Body of pancreas (tissue), 4 donors: Measurements from ENCODE around the gene B3GALT5. TPM values are rescaled to one million over a fixed set of nuclear protein-coding genes. Genes with fewer than 3 reads are reported as not detected.

Experiments
- ATAC-seq: fragments of 150-250 bp; one replicate; pipeline ENCODE4 v1.9.1; 2016
- DNase-seq, 4 donors: peaks; one replicate each; pipeline ENCODE4 v3.0.0-alpha.2; 2019
- H3K27ac ChIP-seq, 4 donors: fragments of 200-600 bp; sonication (generic); 1 replicate in 3 of 4; 2 replicates in 1 of 4; pipeline versions ENCODE4 v1.5.1 to v1.6.1; 2016 to 2019; ENCODE audit warnings: mild to moderate bottlenecking in 1 of 4, mixed read lengths in 1 of 4, moderate library complexity in 1 of 4
- H3K27me3 ChIP-seq, 2 donors: fragments of 200-600 bp; sonication (generic); one replicate each; pipeline ENCODE4 v1.6.0; 2016; ENCODE audit warnings: mild to moderate bottlenecking in 1 of 2
- H3K36me3 ChIP-seq, 2 donors: fragments of 200-600 bp; sonication (generic); replicated peaks in 1 of 2; 2 replicates each; pipeline ENCODE4 v1.5.1; 2016; ENCODE audit warnings: low read depth in 2 of 2; ENCODE audit not compliant: insufficient read depth in 1 of 2
- H3K4me1 ChIP-seq: fragments of 200-600 bp; sonication (generic); one replicate; pipeline ENCODE4 v1.6.0; 2016
- H3K4me3 ChIP-seq, 2 donors: fragments of 200-600 bp; sonication (generic); 1 replicate in 1 of 2; 2 replicates in 1 of 2; pipeline ENCODE4 v1.5.1; 2016 to 2019
- H3K9me3 ChIP-seq, 3 donors: fragments of 200-600 bp; sonication (generic); 1 replicate in 2 of 3; 2 replicates in 1 of 3; pipeline ENCODE4 v1.5.1; 2016
- CTCF ChIP-seq, 7 experiments: fragments of 450-650 bp in 4 of 7; fragments of 200-600 bp in 3 of 7; sonication (generic) in 3 of 7; IDR thresholded peaks; one replicate each; pipeline ENCODE4 v1.5.1; 2016 to 2019; ENCODE audit warnings: antibody characterized with exemption in 7 of 7
- POLR2A ChIP-seq, 3 donors: fragments of 450-650 bp; IDR thresholded peaks; one replicate each; pipeline ENCODE4 v1.6.1; 2016; ENCODE audit warnings: antibody characterized with exemption in 3 of 3, mild to moderate bottlenecking in 2 of 3
- WGBS, 2 donors: methylation state at CpG; one replicate each; pipeline ENCODE4 v1.1.5; 2017; 5-methylcytosine and 5-hydroxymethylcytosine counted together
- intact Hi-C: fragments of 100-400 bp; cut with DNase I; formaldehyde crosslinking; loops from one replicate; pipeline ENCODE4 v1.15.1; 2023
- total RNA-seq, 2 donors: library from RNA; depleted of rRNA; stranded (reverse); fragments of >200 nt; gene quantifications; one replicate each; pipeline ENCODE4 v1.1.0, GENCODE V29; 2016

Gene B3GALT5
- total RNA-seq, 2 donors from 2014 or later = 4.9 to 5.6 TPM

GRCh38 chr21:39715804-39716397, 103.2 kb downstream of the B3GALT5 start:
- Histone ChIP-seq H3K27ac (no peak overlapping the region), H3K4me3 (no peak overlapping the region), H3K27me3 (no peaks in the 10 kb centered on the region), H3K4me1 (peaks cover 12% of the 10 kb centered on the region), H3K9me3 (no peaks in the 10 kb centered on the region), H3K36me3 (no peaks in the 10 kb centered on the region)
- TF ChIP-seq POLR2A (IDR thresholded peaks at IDR 0.05) (no peak), CTCF (IDR thresholded peaks at IDR 0.05) (peak; percentile 40 to 71 (median 65))
- WGBS, 2 donors = 27 to 29% methylated on average over 10 of the region's 10 CpGs
- intact Hi-C loops = no loop called here
- peak; percentile 65 for ATAC-seq
- peak; percentile 67 to 80 (median 73) for DNase-seq

- intact Hi-C loops = no loop called here
- ATAC-seq (no peak), DNase-seq (no peak)
- no peaks in the 10 kb centered on the region for H3K9me3 ChIP-seq
- TF ChIP-seq POLR2A (IDR thresholded peaks at IDR 0.05) (no peak), CTCF (IDR thresholded peaks at IDR 0.05) (no peak)
- no peak overlapping the region for H3K4me3 ChIP-seq
- no peak overlapping the region for H3K27ac ChIP-seq
- no peaks in the 10 kb centered on the region for H3K27me3 ChIP-seq
- H3K36me3 ChIP-seq = no peaks in the 10 kb centered on the region
- WGBS, 2 donors = 78 to 87% methylated on average over 5 of the region's 5 CpGs
- peaks cover 8% of the 10 kb centered on the region for H3K4me1 ChIP-seq
These were observed 107.5 kb downstream of the B3GALT5 start for GRCh38 chr21:39720126-39720778.

- WGBS, 2 donors = 93 to 94% methylated on average over 1 of the region's 1 CpG
- H3K9me3 ChIP-seq = no peaks in the 10 kb centered on the region
- no peaks in the 10 kb centered on the region for H3K4me1 ChIP-seq
- H3K36me3 ChIP-seq = no peaks in the 10 kb centered on the region
- H3K4me3 ChIP-seq = no peak overlapping the region
- intact Hi-C loops = no loop called here
- H3K27me3 ChIP-seq = no peaks in the 10 kb centered on the region
- ATAC-seq (no peak), DNase-seq (no peak)
- TF ChIP-seq CTCF (IDR thresholded peaks at IDR 0.05) = no peak
- no peak for TF ChIP-seq POLR2A (IDR thresholded peaks at IDR 0.05)
- no peak overlapping the region for H3K27ac ChIP-seq
These were observed 109.1 kb downstream of the B3GALT5 start for GRCh38 chr21:39721885-39722284.

Other genes with a start within 250 kb of the B3GALT5 start
- gene LCA5L, start 167.2 kb upstream of the B3GALT5 start, total RNA-seq = 1 to 10 TPM in 1 of 2 donors, under 1 TPM in 1; 0.78 to 1.3 TPM
- 1 to 10 TPM in 1 of 2 donors, not detected in 1; 1.0 TPM for gene SH3BGR, start 161.0 kb upstream of the B3GALT5 start, total RNA-seq
- gene IGSF5, start 132.2 kb downstream of the B3GALT5 start, total RNA-seq = 1 to 10 TPM; 2.6 to 3.6 TPM